BLaER1 treated with 17β-estradiol and CSF1 and Interleukin-3, amounts not matched to agents 10 nM and 100 nM (cell line): ENCODE measurements around the gene STK33.
A peak's percentile ranks its signal among the peaks of the same experiment; 100 is the strongest.

ENCODE experiments used
- H3K27ac ChIP-seq, 11 experiments: shearing (Covaris generic); formaldehyde crosslinking; 2 replicates each; pipeline ENCODE4 v1.8.1; 2022
- H3K27me3 ChIP-seq, 11 experiments: shearing (Covaris generic); formaldehyde crosslinking; 2 replicates each; pipeline ENCODE4 v1.8.1; 2022
- H3K36me3 ChIP-seq, 11 experiments: shearing (Covaris generic); formaldehyde crosslinking; 2 replicates each; pipeline ENCODE4 v1.8.1; 2022
- H3K4me1 ChIP-seq, 10 experiments: shearing (Covaris generic); formaldehyde crosslinking; 2 replicates each; pipeline ENCODE4 v1.8.1; 2022
- H3K4me2 ChIP-seq, 11 experiments: shearing (Covaris generic); formaldehyde crosslinking; 2 replicates each; pipeline ENCODE4 v1.8.1; 2022
- H3K4me3 ChIP-seq, 10 experiments: shearing (Covaris generic); formaldehyde crosslinking; 2 replicates each; pipeline ENCODE4 v1.8.1; 2022
- H3K9ac ChIP-seq, 11 experiments: shearing (Covaris generic); formaldehyde crosslinking; 2 replicates each; pipeline ENCODE4 v1.8.1; 2022
- H3K9me3 ChIP-seq, 11 experiments: shearing (Covaris generic); formaldehyde crosslinking; replicated peaks in 1 of 11; 2 replicates each; pipeline ENCODE4 v1.8.1; 2022
- H4K20me1 ChIP-seq, 11 experiments: shearing (Covaris generic); formaldehyde crosslinking; 2 replicates each; pipeline ENCODE4 v1.8.1; 2022
- Cebpa-rat ChIP-seq, 11 experiments: shearing (Covaris generic); IDR thresholded peaks; 2 replicates each; pipeline ENCODE4 v1.8.1; 2022

STK33 gene

GRCh38 chr11:8533332-8533731 lies 60.7 kb downstream of the STK33 start:
- Histone ChIP-seq H3K4me3 (no peak overlapping the region), H3K27ac (no peak overlapping the region), H3K9ac (no peak overlapping the region; a peak in 1 of 22 replicates), H3K9me3 (no peaks in the 10 kb centered on the region), H4K20me1 (no peaks in the 10 kb centered on the region), H3K27me3 (no peaks in the 10 kb centered on the region), H3K4me2 (peak overlapping the region in 8 of 11 experiments; percentile 3 to 54 (median 26); a peak in 10 of 22 replicates), H3K4me1 (peaks cover 0 to 12% (median 6%) of the 10 kb centered on the region in 10 experiments; a peak in 11 of 20 replicates), H3K36me3 (no peaks in the 10 kb centered on the region)
- TF ChIP-seq Cebpa-rat (IDR thresholded peaks at IDR 0.05), result no peak

GRCh38 chr11:8532475-8532874 lies 61.6 kb downstream of the STK33 start:
- no peak for TF ChIP-seq Cebpa-rat (IDR thresholded peaks at IDR 0.05)
- Histone ChIP-seq H3K9ac (no peak overlapping the region), H3K4me2 (no peak overlapping the region), H3K9me3 (no peaks in the 10 kb centered on the region), H3K27me3 (no peaks in the 10 kb centered on the region), H3K36me3 (no peaks in the 10 kb centered on the region), H3K4me1 (peaks cover 0 to 12% (median 6%) of the 10 kb centered on the region in 10 experiments; a peak in 11 of 20 replicates), H3K27ac (no peak overlapping the region), H4K20me1 (no peaks in the 10 kb centered on the region), H3K4me3 (no peak overlapping the region)

- no peaks in the 10 kb centered on the region for H3K9me3 ChIP-seq
- no peak overlapping the region for H3K4me3 ChIP-seq
- H3K4me2 ChIP-seq, result no peak overlapping the region
- H3K27me3 ChIP-seq, result no peaks in the 10 kb centered on the region
- no peak overlapping the region for H3K9ac ChIP-seq
- H3K36me3 ChIP-seq, result no peaks in the 10 kb centered on the region
- H3K27ac ChIP-seq, result no peak overlapping the region
- H3K4me1 ChIP-seq, result peaks cover 0 to 12% (median 6%) of the 10 kb centered on the region in 10 experiments; a peak in 11 of 20 replicates
- TF ChIP-seq Cebpa-rat (IDR thresholded peaks at IDR 0.05), result no peak
- no peaks in the 10 kb centered on the region for H4K20me1 ChIP-seq
Observed at GRCh38 chr11:8531982-8532381, 62.0 kb downstream of the STK33 start.

GRCh38 chr11:8531312-8531711 lies 62.7 kb downstream of the STK33 start:
- H3K9ac ChIP-seq, result no peak overlapping the region
- no peak overlapping the region for H3K4me3 ChIP-seq
- no peak overlapping the region for H3K4me2 ChIP-seq
- H3K27ac ChIP-seq, result no peak overlapping the region
- no peaks in the 10 kb centered on the region for H3K27me3 ChIP-seq
- peaks cover 0 to 12% (median 6%) of the 10 kb centered on the region in 10 experiments; a peak in 11 of 20 replicates for H3K4me1 ChIP-seq
- H3K36me3 ChIP-seq, result no peaks in the 10 kb centered on the region
- TF ChIP-seq Cebpa-rat (IDR thresholded peaks at IDR 0.05), result no peak
- no peaks in the 10 kb centered on the region for H3K9me3 ChIP-seq
- H4K20me1 ChIP-seq, result no peaks in the 10 kb centered on the region

- Histone ChIP-seq H3K9ac (no peak overlapping the region), H4K20me1 (no peaks in the 10 kb centered on the region), H3K9me3 (peaks cover 7 to 10% (median 8%) of the 10 kb centered on the region in 11 experiments), H3K4me2 (no peak overlapping the region), H3K36me3 (no peaks in the 10 kb centered on the region), H3K4me1 (peaks cover 0 to 3% (median 0%) of the 10 kb centered on the region in 10 experiments; a peak in 6 of 20 replicates), H3K27me3 (no peaks in the 10 kb centered on the region), H3K27ac (no peak overlapping the region), H3K4me3 (no peak overlapping the region)
- TF ChIP-seq Cebpa-rat (IDR thresholded peaks at IDR 0.05), result no peak
Observed at GRCh38 chr11:8527939-8528338, 66.1 kb downstream of the STK33 start.

- H3K4me1 ChIP-seq, result no peaks in the 10 kb centered on the region
- H3K27ac ChIP-seq, result no peak overlapping the region
- no peak for TF ChIP-seq Cebpa-rat (IDR thresholded peaks at IDR 0.05)
- H3K9me3 ChIP-seq, result peaks cover 16 to 23% (median 21%) of the 10 kb centered on the region in 11 experiments
- no peak overlapping the region for H3K9ac ChIP-seq
- H3K36me3 ChIP-seq, result no peaks in the 10 kb centered on the region
- no peak overlapping the region for H3K4me3 ChIP-seq
- H4K20me1 ChIP-seq, result no peaks in the 10 kb centered on the region
- H3K4me2 ChIP-seq, result no peak overlapping the region
- no peaks in the 10 kb centered on the region for H3K27me3 ChIP-seq
Observed at GRCh38 chr11:8523396-8523795, 70.6 kb downstream of the STK33 start.

GRCh38 chr11:8512547-8512946 lies 81.5 kb downstream of the STK33 start:
- no peaks in the 10 kb centered on the region for H3K27me3 ChIP-seq
- H3K4me1 ChIP-seq, result no peaks in the 10 kb centered on the region
- H3K9ac ChIP-seq, result no peak overlapping the region
- H4K20me1 ChIP-seq, result no peaks in the 10 kb centered on the region
- TF ChIP-seq Cebpa-rat (IDR thresholded peaks at IDR 0.05), result no peak
- H3K4me2 ChIP-seq, result no peak overlapping the region
- no peak overlapping the region for H3K27ac ChIP-seq
- no peak overlapping the region for H3K4me3 ChIP-seq
- peaks cover 0 to 23% (median 8%) of the 10 kb centered on the region in 11 experiments; a peak in 15 of 22 replicates for H3K9me3 ChIP-seq
- no peaks in the 10 kb centered on the region for H3K36me3 ChIP-seq

GRCh38 chr11:8503910-8504364 lies 90.1 kb downstream of the STK33 start:
- H3K27me3 ChIP-seq, result no peaks in the 10 kb centered on the region
- no peak overlapping the region for H3K27ac ChIP-seq
- TF ChIP-seq Cebpa-rat (IDR thresholded peaks at IDR 0.05), result no peak
- no peak overlapping the region for H3K4me3 ChIP-seq
- no peak overlapping the region for H3K4me2 ChIP-seq
- H3K9me3 ChIP-seq, result no peaks in the 10 kb centered on the region
- H3K4me1 ChIP-seq, result no peaks in the 10 kb centered on the region
- H4K20me1 ChIP-seq, result no peaks in the 10 kb centered on the region
- H3K36me3 ChIP-seq, result no peaks in the 10 kb centered on the region
- H3K9ac ChIP-seq, result no peak overlapping the region

GRCh38 chr11:8501836-8502235 lies 92.2 kb downstream of the STK33 start:
- Histone ChIP-seq H3K9ac (no peak overlapping the region), H3K36me3 (no peaks in the 10 kb centered on the region), H3K4me1 (no peaks in the 10 kb centered on the region), H3K4me2 (no peak overlapping the region), H3K27ac (no peak overlapping the region), H3K9me3 (peaks cover 0 to 9% (median 6%) of the 10 kb centered on the region in 11 experiments; a peak in 15 of 22 replicates), H3K4me3 (no peak overlapping the region), H4K20me1 (no peaks in the 10 kb centered on the region), H3K27me3 (no peaks in the 10 kb centered on the region)
- TF ChIP-seq Cebpa-rat (IDR thresholded peaks at IDR 0.05), result no peak

GRCh38 chr11:8488395-8488794 lies 105.6 kb downstream of the STK33 start:
- H3K4me2 ChIP-seq, result no peak overlapping the region
- peaks cover 0 to 13% (median 0%) of the 10 kb centered on the region in 11 experiments; a peak in 6 of 22 replicates for H3K9me3 ChIP-seq
- H3K4me3 ChIP-seq, result no peak overlapping the region
- TF ChIP-seq Cebpa-rat (IDR thresholded peaks at IDR 0.05), result no peak
- H3K27ac ChIP-seq, result no peak overlapping the region
- no peak overlapping the region for H3K9ac ChIP-seq
- no peaks in the 10 kb centered on the region for H3K4me1 ChIP-seq
- no peaks in the 10 kb centered on the region for H4K20me1 ChIP-seq
- no peaks in the 10 kb centered on the region for H3K27me3 ChIP-seq
- no peaks in the 10 kb centered on the region for H3K36me3 ChIP-seq
